Ovary (tissue), 3 donors: Measurements from ENCODE around the gene TXNL1.

Source experiments
- CTCF ChIP-seq, 3 donors: fragments of 450-650 bp in 2 of 3; fragments of 200-600 bp in 1 of 3; IDR thresholded peaks; one replicate each; pipeline versions ENCODE4 v1.5.1 to v1.8.0; 2016 to 2022; ENCODE audit warnings: antibody characterized with exemption in 3 of 3, mild to moderate bottlenecking in 1 of 3
- EP300 ChIP-seq: sonication (generic); formaldehyde crosslinking; IDR thresholded peaks from one replicate; pipeline ENCODE4 v1.6.1; 2017; ENCODE audit warnings: antibody characterized with exemption
- donor health status: DM: no; HTN: no; CAD: no.

GRCh38 chr18:56641714-56642337, 3.4 kb upstream of the TXNL1 start:
- TF ChIP-seq CTCF (IDR thresholded peaks at IDR 0.05): no peak
- TF ChIP-seq EP300: no peak
